MG63 (cell line): ENCODE data around the gene KDM3B. TPM values are rescaled to one million over a fixed set of nuclear protein-coding genes. Genes with fewer than 3 reads are reported as not detected.
"Not testable (repeated sequence)": the region's sequence is repeated elsewhere in the genome, so short reads cannot be mapped to it uniquely, and the experiment has no call there.

ENCODE experiments used
- DNase-seq: peaks from one replicate; pipeline ENCODE4 v3.0.0-alpha.2; 2020
- H3K27me3 ChIP-seq: fragments of 250-450 bp; sonication (Bioruptor Pico); 2 replicates; pipeline ENCODE4 v1.5.1; 2020; ENCODE audit warnings: mild to moderate bottlenecking, moderate library complexity
- H3K36me3 ChIP-seq: fragments of 250-450 bp; sonication (Bioruptor Pico); 2 replicates; pipeline ENCODE4 v1.5.1; 2020; ENCODE audit warnings: mild to moderate bottlenecking, moderate library complexity
- H3K4me3 ChIP-seq: fragments of 250-450 bp; sonication (Bioruptor Pico); 2 replicates; pipeline ENCODE4 v1.5.1; 2020; ENCODE audit warnings: mild to moderate bottlenecking, moderate library complexity
- H3K9me3 ChIP-seq: fragments of 250-450 bp; sonication (Bioruptor Pico); 2 replicates; pipeline ENCODE4 v1.5.1; 2020; ENCODE audit warnings: mild to moderate bottlenecking, moderate library complexity
- total RNA-seq: library from RNA; depleted of rRNA; stranded (reverse); fragments of >200 nt; shearing (Covaris generic); gene quantifications from 2 replicates; pipeline ENCODE4 v1.2.3, GENCODE V29; 2014; ENCODE audit warnings: low replicate concordance; rRNA removed

The KDM3B gene
- total RNA-seq, 1 experiment from 2014 or later, result 41.6 TPM

DNA sequence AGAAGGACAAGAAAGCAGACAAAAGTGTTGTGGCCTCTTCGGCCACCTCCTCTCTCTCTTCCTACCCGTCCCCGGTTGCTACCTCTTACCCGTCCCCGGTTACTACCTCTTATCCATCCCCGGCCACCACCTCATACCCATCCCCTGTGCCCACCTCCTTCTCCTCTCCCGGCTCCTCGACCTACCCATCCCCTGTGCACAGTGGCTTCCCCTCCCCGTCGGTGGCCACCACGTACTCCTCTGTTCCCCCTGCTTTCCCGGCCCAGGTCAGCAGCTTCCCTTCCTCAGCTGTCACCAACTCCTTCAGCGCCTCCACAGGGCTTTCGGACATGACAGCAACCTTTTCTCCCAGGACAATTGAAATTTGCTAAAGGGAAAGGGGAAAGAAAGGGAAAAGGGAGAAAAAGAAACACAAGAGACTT lies 115.2 kb downstream of the KDM3B start:
- Histone ChIP-seq H3K4me3 (peak overlapping the region; percentile 95; the same call in 1 of the 2 replicates), H3K27me3 (no peaks in the 10 kb centered on the region), H3K9me3 (no peaks in the 10 kb centered on the region; the same call in 1 of the 2 replicates), H3K36me3 (peaks cover 26% of the 10 kb centered on the region)
- DNase-seq, result peak; percentile 14

DNA sequence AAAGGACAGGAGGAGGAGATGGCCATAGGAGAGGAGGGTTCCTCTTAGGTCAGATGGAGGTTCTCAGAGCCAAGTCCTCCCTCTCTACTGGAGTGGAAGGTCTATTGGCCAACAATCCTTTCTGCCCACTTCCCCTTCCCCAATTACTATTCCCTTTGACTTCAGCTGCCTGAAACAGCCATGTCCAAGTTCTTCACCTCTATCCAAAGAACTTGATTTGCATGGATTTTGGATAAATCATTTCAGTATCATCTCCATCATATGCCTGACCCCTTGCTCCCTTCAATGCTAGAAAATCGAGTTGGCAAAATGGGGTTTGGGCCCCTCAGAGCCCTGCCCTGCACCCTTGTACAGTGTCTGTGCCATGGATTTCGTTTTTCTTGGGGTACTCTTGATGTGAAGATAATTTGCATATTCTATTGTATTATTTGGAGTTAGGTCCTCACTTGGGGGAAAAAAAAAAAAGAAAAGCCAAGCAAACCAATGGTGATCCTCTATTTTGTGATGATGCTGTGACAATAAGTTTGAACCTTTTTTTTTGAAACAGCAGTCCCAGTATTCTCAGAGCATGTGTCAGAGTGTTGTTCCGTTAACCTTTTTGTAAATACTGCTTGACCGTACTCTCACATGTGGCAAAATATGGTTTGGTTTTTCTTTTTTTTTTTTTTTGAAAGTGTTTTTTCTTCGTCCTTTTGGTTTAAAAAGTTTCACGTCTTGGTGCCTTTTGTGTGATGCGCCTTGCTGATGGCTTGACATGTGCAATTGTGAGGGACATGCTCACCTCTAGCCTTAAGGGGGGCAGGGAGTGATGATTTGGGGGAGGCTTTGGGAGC lies 115.9 kb downstream of the KDM3B start:
- Histone ChIP-seq H3K36me3 (peaks cover 26% of the 10 kb centered on the region), H3K4me3 (peak overlapping the region; percentile 8; the same call in 1 of the 2 replicates), H3K27me3 (no peaks in the 10 kb centered on the region), H3K9me3 (no peaks in the 10 kb centered on the region; the same call in 1 of the 2 replicates)
- DNase-seq, result no peak

GRCh38 chr5:138468966-138469539 lies 116.6 kb downstream of the KDM3B start:
- Histone ChIP-seq H3K4me3 (no peak overlapping the region; the same call in 1 of the 2 replicates), H3K9me3 (no peaks in the 10 kb centered on the region; the same call in 1 of the 2 replicates), H3K36me3 (peaks cover 26% of the 10 kb centered on the region), H3K27me3 (0 out of 2 replicates have a peak, but pooled peaks cover 2% of the 10 kb centered on the region)
- no peak for DNase-seq

GRCh38 chr5:138469540-138470321 lies 117.2 kb downstream of the KDM3B start:
- Histone ChIP-seq H3K9me3 (no peaks in the 10 kb centered on the region; the same call in 1 of the 2 replicates), H3K36me3 (peaks cover 26% of the 10 kb centered on the region), H3K27me3 (0 out of 2 replicates have a peak, but pooled peaks cover 2% of the 10 kb centered on the region), H3K4me3 (no peak overlapping the region; the same call in 1 of the 2 replicates)
- peak; percentile 49 for DNase-seq

DNA sequence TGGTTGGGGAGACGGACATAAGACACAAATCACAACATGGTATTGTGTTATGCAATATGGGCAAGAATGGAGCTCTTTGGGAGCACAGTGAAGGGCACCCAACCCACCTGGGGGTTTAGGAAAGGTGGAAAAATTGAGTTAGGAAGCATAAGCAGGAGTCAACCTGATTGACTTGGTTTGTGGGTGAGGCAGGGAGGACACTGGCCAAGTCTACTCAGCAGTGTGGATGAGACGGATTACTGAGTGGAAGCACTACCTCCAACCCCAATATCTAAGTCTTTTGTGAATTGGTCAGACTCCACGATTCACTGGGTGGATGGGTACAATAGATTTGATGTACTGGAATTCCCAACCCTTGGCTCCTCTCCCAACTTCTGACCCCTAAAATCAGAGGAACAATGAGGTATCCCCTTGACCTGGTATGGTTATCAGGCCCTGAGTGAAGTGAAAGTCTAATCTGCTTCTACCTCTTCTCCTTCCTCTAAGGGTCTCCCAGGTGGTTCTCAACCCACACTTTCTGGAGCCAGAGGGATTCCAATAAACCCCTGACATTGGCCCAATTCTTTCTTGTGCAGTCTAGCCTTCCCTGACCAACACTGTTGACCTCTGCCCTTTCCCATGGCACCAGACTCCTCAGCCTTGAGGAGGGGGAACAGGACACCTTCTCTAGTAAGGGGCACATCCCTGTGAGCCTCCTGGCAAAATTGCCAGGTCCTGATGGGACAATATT lies 118.0 kb downstream of the KDM3B start:
- Histone ChIP-seq H3K4me3 (no peak overlapping the region), H3K27me3 (0 out of 2 replicates have a peak, but pooled peaks cover 2% of the 10 kb centered on the region), H3K9me3 (no peaks in the 10 kb centered on the region; the same call in 1 of the 2 replicates), H3K36me3 (peaks cover 26% of the 10 kb centered on the region)
- DNase-seq, result no peak

- no peak overlapping the region for H3K4me3 ChIP-seq
- H3K27me3 ChIP-seq, result 0 out of 2 replicates have a peak, but pooled peaks cover 2% of the 10 kb centered on the region
Measured at GRCh38 chr5:138471052-138471361, 118.5 kb downstream of the KDM3B start.

GRCh38 chr5:138472353-138472752 lies 119.9 kb downstream of the KDM3B start:
- DNase-seq, result no peak
- Histone ChIP-seq H3K4me3 (no peak overlapping the region), H3K27me3 (0 out of 2 replicates have a peak, but pooled peaks cover 2% of the 10 kb centered on the region), H3K9me3 (no peaks in the 10 kb centered on the region; the same call in 1 of the 2 replicates), H3K36me3 (peaks cover 9% of the 10 kb centered on the region)

More at GRCh38 chr5:138471052-138471361, 118.5 kb downstream of the KDM3B start:
- Histone ChIP-seq H3K9me3 (no peaks in the 10 kb centered on the region; the same call in 1 of the 2 replicates), H3K36me3 (peaks cover 23% of the 10 kb centered on the region)
- DNase-seq, result no peak

GRCh38 chr5:138473151-138473550 lies 120.7 kb downstream of the KDM3B start:
- H3K27me3 ChIP-seq, H3K9me3 ChIP-seq, H3K36me3 ChIP-seq, DNase-seq, H3K4me3 ChIP-seq: not testable (repeated sequence)

DNA sequence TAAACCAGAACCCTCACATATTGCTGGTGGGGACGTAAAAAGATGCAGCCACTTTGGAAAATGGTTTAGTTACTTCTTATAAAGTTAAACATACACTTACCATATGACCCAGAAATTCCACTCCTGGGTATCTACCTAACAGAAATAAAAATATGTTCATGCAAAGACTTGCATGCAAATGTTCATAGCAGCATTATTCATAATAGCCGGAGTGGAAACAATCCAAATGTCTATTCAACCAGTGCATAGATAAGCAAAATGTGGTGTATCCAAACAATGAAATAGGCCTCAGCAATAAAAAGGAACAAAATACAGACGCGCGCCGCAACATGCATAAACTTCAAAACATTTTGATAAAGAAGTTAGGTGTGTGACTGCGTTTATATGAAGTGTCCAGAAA lies 124.4 kb downstream of the KDM3B start:
- Histone ChIP-seq H3K4me3 (no peak overlapping the region), H3K9me3 (no peaks in the 10 kb centered on the region), H3K36me3 (no peaks in the 10 kb centered on the region), H3K27me3 (0 out of 2 replicates have a peak, but pooled peaks cover 2% of the 10 kb centered on the region)
- DNase-seq, result no peak

GRCh38 chr5:138482638-138483037 lies 130.2 kb downstream of the KDM3B start:
- H3K9me3 ChIP-seq, result no peaks in the 10 kb centered on the region
- no peak overlapping the region for H3K4me3 ChIP-seq
- no peaks in the 10 kb centered on the region for H3K36me3 ChIP-seq
- no peaks in the 10 kb centered on the region for H3K27me3 ChIP-seq
- no peak for DNase-seq

Other genes with a start within 250 kb of the KDM3B start
- gene NME5, start 213.3 kb upstream of the KDM3B start, total RNA-seq, result not detected in 2 replicates
- gene BRD8, start 174.1 kb upstream of the KDM3B start, total RNA-seq, result 64.9 and 106 TPM in 2 replicates
- gene KIF20A, start 173.6 kb upstream of the KDM3B start, total RNA-seq, result 111 and 129 TPM in 2 replicates
- gene CDC23, start 139.4 kb upstream of the KDM3B start, total RNA-seq, result 33.8 and 44.3 TPM in 2 replicates
- not detected in 2 replicates for gene GFRA3, start 78.1 kb upstream of the KDM3B start, total RNA-seq
- gene CDC25C, start 20.9 kb upstream of the KDM3B start, total RNA-seq, result 20.2 and 23.9 TPM in 2 replicates
- gene FAM53C, start 14.4 kb upstream of the KDM3B start, total RNA-seq, result 34.5 and 76.2 TPM in 2 replicates
- gene REEP2, start 86.4 kb downstream of the KDM3B start, total RNA-seq, result 1.4 and 1.8 TPM in 2 replicates
- 1.2 TPM in 1 of 2 replicates, not detected in the other for gene EGR1, start 112.8 kb downstream of the KDM3B start, total RNA-seq
- 222 and 276 TPM in 2 replicates for gene ETF1, start 190.6 kb downstream of the KDM3B start, total RNA-seq
- gene HSPA9, start 222.7 kb downstream of the KDM3B start, total RNA-seq, result 610 and 1,111 TPM in 2 replicates